Measurements from ENCODE around the gene SRP14.

GRCh38 chr15:40052604-40053003 is 13.6 kb upstream of the SRP14 start:
- TF ChIP-seq GATA2 (IDR thresholded peaks at IDR 0.05; ENCODE audit: low read depth, low read length) (no peak), GATA3 (IDR thresholded peaks at IDR 0.05; ENCODE audit: low read depth, low read length) (no peak)

Measured in SH-SY5Y (cell line).